GM21576 (cell line): ENCODE data around the gene TTC21B.
A peak's percentile ranks its signal among the peaks of the same experiment; 100 is the strongest.
"Not testable (repeated sequence)": the region's sequence is repeated elsewhere in the genome, so short reads cannot be mapped to it uniquely, and the experiment has no call there.

Source experiments
- ATAC-seq: cut with Tn5 transposase; IDR thresholded peaks from one replicate; pipeline ENCODE4 v1.9.1; 2021; ENCODE audit warnings: mild to moderate bottlenecking, moderate library complexity; ENCODE audit not compliant: unreplicated experiment

TTC21B gene

GRCh38 chr2:165953655-165954606, at the start of gene TTC21B:
Gene TTC21B (minus strand): TSS chr2:165953776. CDS start chr2:165953705, 71 bp downstream.
- peak; percentile 97 for ATAC-seq

GRCh38 chr2:166000401-166000800, 46.8 kb upstream of the TTC21B start:
- no peak for ATAC-seq

- no peak for ATAC-seq
These were observed 37.3 kb upstream of the TTC21B start for GRCh38 chr2:165990846-165991245.

GRCh38 chr2:165989851-165990250, 36.3 kb upstream of the TTC21B start:
- ATAC-seq: no peak

- no peak for ATAC-seq
These were observed 31.5 kb upstream of the TTC21B start for GRCh38 chr2:165985120-165985519.

GRCh38 chr2:165972161-165972560, 18.6 kb upstream of the TTC21B start:
- ATAC-seq: not testable (repeated sequence)

- ATAC-seq: no peak
These were observed 17.1 kb upstream of the TTC21B start for GRCh38 chr2:165970663-165971062.

- ATAC-seq: no peak
These were observed 15.7 kb upstream of the TTC21B start for GRCh38 chr2:165969227-165969626.

GRCh38 chr2:165967746-165968145, 14.2 kb upstream of the TTC21B start:
- ATAC-seq: no peak

- ATAC-seq: no peak
These were observed 8.2 kb upstream of the TTC21B start for GRCh38 chr2:165961818-165962217.

GRCh38 chr2:165959371-165959770, 5.8 kb upstream of the TTC21B start:
- ATAC-seq: no peak

- no peak for ATAC-seq
These were observed 4.9 kb upstream of the TTC21B start for GRCh38 chr2:165958313-165958960.

- no peak for ATAC-seq
These were observed 3.6 kb upstream of the TTC21B start for GRCh38 chr2:165957030-165957675.

GRCh38 chr2:165953306-165953654, 296 bp downstream of the TTC21B start:
- ATAC-seq: peak; percentile 28

GRCh38 chr2:165952741-165953211, 800 bp downstream of the TTC21B start:
- no peak for ATAC-seq

GRCh38 chr2:165952085-165952484, 1.5 kb downstream of the TTC21B start:
- no peak for ATAC-seq

GRCh38 chr2:165950438-165950837, 3.1 kb downstream of the TTC21B start:
- no peak for ATAC-seq

GRCh38 chr2:165941827-165942226, 11.7 kb downstream of the TTC21B start:
- ATAC-seq: no peak

GRCh38 chr2:165938237-165938636, 15.3 kb downstream of the TTC21B start:
- no peak for ATAC-seq

- ATAC-seq: no peak
These were observed 20.2 kb downstream of the TTC21B start for GRCh38 chr2:165933211-165933910.

GRCh38 chr2:165927774-165928173, 25.8 kb downstream of the TTC21B start:
- no peak for ATAC-seq
